ENCODE data around the gene NPFFR2.

NPFFR2 gene

DNA sequence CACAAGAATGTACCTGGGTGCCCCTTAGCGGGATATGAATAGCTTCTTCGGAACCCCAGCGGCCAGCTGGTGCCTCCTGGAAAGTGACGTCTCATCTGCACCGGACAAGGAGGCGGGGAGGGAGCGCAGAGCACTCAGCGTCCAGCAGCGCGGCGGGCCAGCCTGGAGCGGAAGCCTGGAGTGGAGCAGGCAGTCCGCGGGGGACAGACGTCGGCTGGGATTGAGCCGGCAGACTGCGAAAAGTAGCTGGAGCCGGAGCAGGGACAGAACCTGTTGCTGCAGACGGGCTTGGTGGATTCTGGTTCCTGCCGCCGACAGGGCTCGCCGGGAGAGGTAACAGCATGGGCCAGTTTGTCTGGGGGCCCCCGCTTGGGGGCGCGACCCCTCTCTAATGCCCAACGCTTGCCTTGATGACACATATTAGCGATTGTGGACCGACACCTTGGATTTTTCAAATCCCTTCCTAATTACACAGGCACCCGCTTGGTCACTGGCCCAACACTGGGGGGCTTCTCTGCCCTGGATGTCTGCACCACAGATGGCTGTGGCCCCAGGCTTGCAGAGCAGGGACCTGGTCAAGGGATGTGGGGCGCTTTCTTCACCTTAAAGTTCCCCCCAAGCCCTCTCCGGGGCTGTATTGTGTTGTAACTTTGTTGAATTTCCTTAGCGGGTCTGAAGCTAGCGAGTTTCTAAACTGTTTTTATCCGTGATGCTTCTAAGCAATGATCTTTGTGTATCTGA is at the start of gene NPFFR2:
NPFFR2 (plus strand) TSS at position 133 of the 741 bp plus-strand sequence. CDS start 96,592 bp downstream, outside the sequence.
- Mint-ChIP-seq H3K4me1 (ENCODE audit: low read depth) (no peaks in the 10 kb centered on the region), H3K27ac (no peak within 1 kb of the TSS), H3K9me3 (no peaks in the 10 kb centered on the region), H3K4me3 (no peak within 1 kb of the TSS), H3K27me3 (peaks cover 15% of the 10 kb centered on the region), H3K36me3 (ENCODE audit: low read depth) (no peaks in the 10 kb centered on the region)

DNA sequence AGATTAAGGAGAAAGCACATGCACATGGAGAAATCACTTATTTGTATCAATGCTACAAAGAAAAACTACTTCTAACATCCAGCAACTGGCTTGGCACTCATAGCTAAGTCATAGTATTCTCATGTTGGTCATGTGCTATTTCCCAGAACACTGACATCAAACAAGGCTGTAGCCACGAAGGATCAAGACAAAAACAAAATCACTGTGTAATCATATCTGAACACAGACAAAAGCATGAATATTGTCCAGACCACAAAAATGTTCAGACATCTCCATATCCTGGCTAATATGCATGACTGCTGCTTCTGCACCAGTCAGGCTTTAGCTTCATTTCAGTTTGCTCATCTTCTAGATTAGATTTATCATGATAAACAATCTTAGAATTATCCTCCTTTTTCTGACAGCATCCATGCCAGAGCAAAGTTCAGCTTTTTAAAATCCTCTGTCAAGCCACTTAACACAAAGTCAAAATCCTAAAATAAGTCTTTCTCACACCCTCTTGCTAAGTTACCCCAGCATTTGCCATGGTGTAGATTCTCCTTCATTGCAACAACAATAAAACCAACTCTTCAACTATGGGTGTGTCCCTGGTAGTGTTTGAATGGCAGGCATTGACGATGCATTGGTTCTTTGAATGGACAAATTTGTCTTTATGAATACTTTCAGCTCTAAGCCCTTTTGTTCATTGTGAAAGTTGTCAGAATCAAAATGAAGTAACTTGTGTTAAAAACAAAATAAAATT is 39.1 kb upstream of the NPFFR2 start:
- H3K4me3 Mint-ChIP-seq: no peak overlapping the region
- H3K9me3 Mint-ChIP-seq: peaks cover 15% of the 10 kb centered on the region

DNA sequence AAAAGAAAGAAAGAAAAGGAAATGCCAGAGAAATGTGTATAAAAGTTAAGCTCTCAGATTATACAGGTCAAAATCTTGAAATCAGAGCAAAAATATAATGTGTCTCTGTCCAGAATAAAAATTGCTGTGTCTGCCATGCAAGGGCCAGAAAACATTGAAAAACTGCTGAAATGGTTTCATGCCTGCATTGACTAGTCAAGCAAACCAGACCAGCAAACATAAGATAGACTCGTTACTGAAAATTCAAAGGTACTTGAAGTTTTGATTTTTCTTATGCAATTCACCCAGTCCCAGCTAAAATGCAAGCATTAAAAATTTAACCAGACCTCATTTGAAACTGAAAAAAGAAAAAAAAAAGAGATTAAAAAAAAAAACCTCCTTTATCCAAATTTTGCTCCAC is 37.2 kb upstream of the NPFFR2 start:
- no peak overlapping the region for H3K27ac Mint-ChIP-seq
- H3K36me3 Mint-ChIP-seq (ENCODE audit: low read depth): no peaks in the 10 kb centered on the region
- no peaks in the 10 kb centered on the region for H3K27me3 Mint-ChIP-seq
- no peak overlapping the region for H3K4me3 Mint-ChIP-seq
- H3K4me1 Mint-ChIP-seq (ENCODE audit: low read depth): no peaks in the 10 kb centered on the region
- H3K9me3 Mint-ChIP-seq: peaks cover 15% of the 10 kb centered on the region

More for the DNA sequence above, 39.1 kb upstream of the NPFFR2 start:
- Mint-ChIP-seq H3K36me3 (ENCODE audit: low read depth) (no peaks in the 10 kb centered on the region), H3K27ac (no peak overlapping the region), H3K4me1 (ENCODE audit: low read depth) (no peaks in the 10 kb centered on the region), H3K27me3 (no peaks in the 10 kb centered on the region)

DNA sequence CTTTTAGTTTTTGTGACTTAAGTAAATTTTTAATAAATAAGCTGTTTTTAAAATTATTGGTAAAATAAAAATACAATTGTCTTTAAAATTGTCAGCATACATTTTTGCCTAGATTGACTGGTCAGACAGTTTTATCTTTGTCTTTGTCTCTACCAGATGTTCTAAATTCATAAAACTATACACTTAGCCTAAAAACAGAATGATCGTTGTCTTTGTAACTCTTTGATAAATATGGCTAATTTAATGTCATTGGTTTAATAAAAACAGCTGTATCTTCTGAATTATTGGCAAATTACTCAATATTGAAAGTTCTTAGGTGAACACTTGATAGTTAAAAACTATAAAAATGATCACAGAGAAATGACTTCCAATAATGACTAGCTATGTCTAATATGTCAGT is 36.5 kb upstream of the NPFFR2 start:
- H3K9me3 Mint-ChIP-seq: peaks cover 15% of the 10 kb centered on the region
- H3K27ac Mint-ChIP-seq: no peak overlapping the region
- H3K4me1 Mint-ChIP-seq (ENCODE audit: low read depth): no peaks in the 10 kb centered on the region

DNA sequence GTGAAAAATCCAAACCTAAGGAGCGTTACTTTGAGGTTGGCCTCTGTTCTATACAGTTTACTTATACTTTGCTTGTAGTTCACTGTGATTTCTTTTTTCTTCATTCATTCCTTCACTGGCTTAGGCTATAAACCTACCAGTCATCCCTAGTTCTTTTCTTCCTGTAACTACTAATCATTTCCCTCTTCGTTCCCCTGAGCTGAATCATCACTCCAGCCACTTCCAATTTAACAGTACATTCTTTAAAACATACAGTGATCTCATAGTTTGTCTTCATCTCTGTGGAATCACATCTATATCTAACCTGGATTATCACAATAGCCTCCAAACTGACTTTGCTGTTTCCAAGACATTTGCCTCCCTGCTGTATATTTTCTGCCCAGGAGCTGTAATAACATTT is 25.2 kb upstream of the NPFFR2 start:
- peaks cover 3% of the 10 kb centered on the region for H3K9me3 Mint-ChIP-seq
- H3K27me3 Mint-ChIP-seq: no peaks in the 10 kb centered on the region
- no peaks in the 10 kb centered on the region for H3K4me1 Mint-ChIP-seq (ENCODE audit: low read depth)
- no peak overlapping the region for H3K27ac Mint-ChIP-seq
- H3K4me3 Mint-ChIP-seq: no peak overlapping the region
- H3K36me3 Mint-ChIP-seq (ENCODE audit: low read depth): no peaks in the 10 kb centered on the region

More for the DNA sequence above, 36.5 kb upstream of the NPFFR2 start:
- Mint-ChIP-seq H3K4me3 (no peak overlapping the region), H3K27me3 (no peaks in the 10 kb centered on the region), H3K36me3 (ENCODE audit: low read depth) (no peaks in the 10 kb centered on the region)

DNA sequence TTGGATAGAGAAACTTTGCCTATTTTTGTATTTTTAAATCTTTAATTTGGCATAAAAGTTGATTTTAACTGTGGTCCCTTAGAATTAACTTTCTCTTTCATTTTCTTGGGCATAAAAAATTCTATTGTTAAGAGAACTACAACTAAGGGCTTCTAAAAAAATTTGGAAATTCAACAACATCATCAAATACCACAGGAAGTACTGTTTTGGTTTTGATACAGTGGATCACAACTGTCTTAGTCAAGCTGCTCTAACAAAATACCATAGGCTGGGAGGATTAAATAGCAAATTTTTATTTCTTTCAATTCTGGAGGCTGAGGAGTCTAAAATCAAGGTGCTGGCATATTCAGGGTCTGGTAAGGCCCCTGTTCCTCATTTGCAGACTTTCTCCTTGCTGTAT is 19.9 kb upstream of the NPFFR2 start:
- no peak overlapping the region for H3K27ac Mint-ChIP-seq
- no peaks in the 10 kb centered on the region for H3K27me3 Mint-ChIP-seq
- H3K36me3 Mint-ChIP-seq (ENCODE audit: low read depth): no peaks in the 10 kb centered on the region
- no peaks in the 10 kb centered on the region for H3K9me3 Mint-ChIP-seq
- no peaks in the 10 kb centered on the region for H3K4me1 Mint-ChIP-seq (ENCODE audit: low read depth)
- H3K4me3 Mint-ChIP-seq: no peak overlapping the region

DNA sequence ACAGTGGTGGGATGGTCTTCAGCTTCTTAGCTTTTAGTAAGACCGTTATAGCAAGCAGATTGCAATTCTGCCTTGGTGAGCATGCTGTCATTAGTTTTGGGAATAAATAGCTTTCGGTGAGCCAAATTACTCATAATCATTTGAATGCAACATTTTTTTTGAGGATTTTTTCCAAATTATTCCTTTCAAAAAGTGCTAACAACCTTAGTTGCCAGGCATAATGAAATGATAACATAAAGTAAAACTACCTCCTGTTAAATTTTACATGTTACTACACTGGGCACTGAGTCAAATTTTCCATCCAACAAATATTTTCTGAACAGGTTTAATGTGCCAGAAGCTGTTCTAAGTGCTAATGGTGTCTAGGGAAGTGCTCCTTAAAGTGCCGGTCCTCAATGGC is 15.8 kb upstream of the NPFFR2 start:
- Mint-ChIP-seq H3K27ac (no peak overlapping the region), H3K4me3 (no peak overlapping the region), H3K27me3 (no peaks in the 10 kb centered on the region), H3K4me1 (ENCODE audit: low read depth) (no peaks in the 10 kb centered on the region), H3K9me3 (no peaks in the 10 kb centered on the region), H3K36me3 (ENCODE audit: low read depth) (no peaks in the 10 kb centered on the region)

GRCh38 chr4:72019688-72020087 is 12.1 kb upstream of the NPFFR2 start:
- H3K27ac Mint-ChIP-seq: no peak overlapping the region
- no peak overlapping the region for H3K4me3 Mint-ChIP-seq
- no peaks in the 10 kb centered on the region for H3K27me3 Mint-ChIP-seq
- H3K9me3 Mint-ChIP-seq: no peaks in the 10 kb centered on the region
- no peaks in the 10 kb centered on the region for H3K36me3 Mint-ChIP-seq (ENCODE audit: low read depth)
- no peaks in the 10 kb centered on the region for H3K4me1 Mint-ChIP-seq (ENCODE audit: low read depth)

GRCh38 chr4:72022553-72022952 is 9.2 kb upstream of the NPFFR2 start:
- Mint-ChIP-seq H3K4me3 (no peak overlapping the region), H3K27me3 (no peaks in the 10 kb centered on the region), H3K36me3 (ENCODE audit: low read depth) (no peaks in the 10 kb centered on the region), H3K4me1 (ENCODE audit: low read depth) (no peaks in the 10 kb centered on the region), H3K27ac (no peak overlapping the region), H3K9me3 (no peaks in the 10 kb centered on the region)

- H3K9me3 Mint-ChIP-seq: no peaks in the 10 kb centered on the region
- H3K4me3 Mint-ChIP-seq: no peak overlapping the region
- no peaks in the 10 kb centered on the region for H3K27me3 Mint-ChIP-seq
- no peaks in the 10 kb centered on the region for H3K36me3 Mint-ChIP-seq (ENCODE audit: low read depth)
- no peak overlapping the region for H3K27ac Mint-ChIP-seq
- no peaks in the 10 kb centered on the region for H3K4me1 Mint-ChIP-seq (ENCODE audit: low read depth)
These were observed 23.8 kb downstream of the NPFFR2 start for GRCh38 chr4:72055566-72055965.

DNA sequence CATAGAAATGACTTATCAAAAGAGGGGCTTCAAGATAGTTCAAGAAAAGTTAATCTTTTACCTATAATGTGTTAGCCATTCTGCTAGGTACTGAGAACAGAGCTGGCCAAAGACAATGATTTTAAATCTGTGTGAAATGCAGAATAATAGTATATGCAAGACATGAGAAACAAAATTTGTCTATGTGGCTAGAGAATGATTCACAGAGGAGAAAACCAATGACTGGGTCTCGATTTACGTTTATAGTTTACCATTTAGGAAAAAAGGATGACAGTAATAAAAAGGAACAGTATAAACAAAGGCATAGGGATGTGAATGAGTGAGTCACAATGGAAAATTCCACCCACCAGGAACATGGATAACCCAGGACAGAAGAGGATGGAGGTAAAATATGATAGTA is 31.9 kb downstream of the NPFFR2 start:
- Mint-ChIP-seq H3K4me3 (no peak overlapping the region), H3K27ac (no peak overlapping the region), H3K4me1 (ENCODE audit: low read depth) (no peaks in the 10 kb centered on the region), H3K27me3 (no peaks in the 10 kb centered on the region), H3K9me3 (peaks cover 7% of the 10 kb centered on the region), H3K36me3 (ENCODE audit: low read depth) (no peaks in the 10 kb centered on the region)

DNA sequence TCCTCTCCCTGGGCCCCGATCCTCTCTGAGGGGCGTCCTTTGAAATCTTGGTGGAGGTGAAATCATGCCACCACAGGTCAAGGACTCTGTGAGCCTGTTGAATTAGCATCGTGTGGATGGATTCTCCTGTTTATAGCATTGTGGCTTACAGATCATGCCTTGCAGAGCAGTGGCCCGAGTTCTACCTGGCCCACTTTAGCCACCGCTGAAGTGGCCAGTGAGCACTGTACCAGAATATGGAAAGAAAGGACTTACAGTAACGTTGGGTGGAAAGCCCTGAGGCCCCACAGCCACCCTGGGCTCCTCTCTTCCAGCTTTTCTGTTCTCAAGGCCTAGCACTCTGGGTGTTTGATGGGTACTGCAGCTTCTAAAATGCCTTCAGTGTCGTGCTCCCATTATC is 35.3 kb downstream of the NPFFR2 start:
- no peaks in the 10 kb centered on the region for H3K4me1 Mint-ChIP-seq (ENCODE audit: low read depth)

GRCh38 chr4:72073816-72074215 is 42.0 kb downstream of the NPFFR2 start:
- Mint-ChIP-seq H3K27me3 (no peaks in the 10 kb centered on the region), H3K27ac (no peak overlapping the region), H3K4me3 (no peak overlapping the region), H3K9me3 (peaks cover 12% of the 10 kb centered on the region), H3K4me1 (ENCODE audit: low read depth) (no peaks in the 10 kb centered on the region), H3K36me3 (ENCODE audit: low read depth) (no peaks in the 10 kb centered on the region)

More for the DNA sequence above, 35.3 kb downstream of the NPFFR2 start:
- Mint-ChIP-seq H3K27ac (no peak overlapping the region), H3K4me3 (no peak overlapping the region), H3K36me3 (ENCODE audit: low read depth) (no peaks in the 10 kb centered on the region), H3K9me3 (peaks cover 12% of the 10 kb centered on the region), H3K27me3 (no peaks in the 10 kb centered on the region)

GRCh38 chr4:72076562-72076961 is 44.8 kb downstream of the NPFFR2 start:
- Mint-ChIP-seq H3K9me3 (peaks cover 12% of the 10 kb centered on the region), H3K27ac (no peak overlapping the region), H3K4me1 (ENCODE audit: low read depth) (no peaks in the 10 kb centered on the region), H3K27me3 (no peaks in the 10 kb centered on the region), H3K4me3 (no peak overlapping the region), H3K36me3 (ENCODE audit: low read depth) (no peaks in the 10 kb centered on the region)

DNA sequence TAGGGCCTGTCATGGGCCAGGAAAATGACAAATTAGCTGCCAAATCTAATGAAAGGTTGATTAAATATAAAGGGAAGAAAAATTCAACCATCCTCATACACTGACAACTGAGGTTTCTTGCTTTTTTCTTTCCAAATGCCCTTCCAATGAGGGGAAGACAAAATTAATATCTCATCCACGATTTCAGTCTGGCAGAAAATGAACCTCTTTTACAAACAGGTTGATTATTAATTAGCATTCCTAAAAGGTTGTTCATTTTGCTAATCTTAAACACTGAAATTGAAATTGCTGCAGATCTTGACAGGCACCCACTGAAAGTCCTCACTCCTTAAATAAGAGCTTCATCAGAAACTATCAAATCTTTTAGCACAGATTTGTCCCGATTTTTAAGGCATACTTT is 45.5 kb downstream of the NPFFR2 start:
- Mint-ChIP-seq H3K4me3 (no peak overlapping the region), H3K9me3 (peaks cover 4% of the 10 kb centered on the region), H3K27ac (no peak overlapping the region), H3K27me3 (no peaks in the 10 kb centered on the region), H3K4me1 (ENCODE audit: low read depth) (no peaks in the 10 kb centered on the region), H3K36me3 (ENCODE audit: low read depth) (no peaks in the 10 kb centered on the region)

Measured in stimulated activated naive CD8-positive, alpha-beta T cell treated with anti-CD3 and anti-CD28 coated beads, Interleukin-15, Interleukin-2, amounts not matched to agents 100 ng/mL and 50 ng/mL, for 24 hours (primary cell).